ENCODE measurements around the gene IL1A. TPM values are rescaled to one million over a fixed set of nuclear protein-coding genes. Genes with fewer than 3 reads are reported as not detected.

The IL1A gene
- total and polyA plus RNA-seq, 2 donors (not counting 3 experiments of a cell fraction or from before 2014, with no cell fraction given), result 0.29 to 1.4 TPM

GRCh38 chr2:112803691-112804521, 19.6 kb upstream of the IL1A start:
- H3K9me3 ChIP-seq (replicated peaks; ENCODE audit: control insufficient read depth, insufficient read depth, low read length), result no peaks in the 10 kb centered on the region
- H3K4me3 ChIP-seq (replicated peaks in 1 of 3; ENCODE audit: insufficient read depth in 1 of 3, low read depth in 1 of 3, low read length in 3 of 3), result no peak overlapping the region
- H3K36me3 ChIP-seq (ENCODE audit: control insufficient read depth in 2 of 2, extremely low read depth in 1 of 2, insufficient read depth in 2 of 2, low read length in 2 of 2), result no peaks in the 10 kb centered on the region
- no peaks in the 10 kb centered on the region for H3K9me1 ChIP-seq (replicated peaks; ENCODE audit: control insufficient read depth, extremely low read depth, insufficient read depth, low read length)
- dilution Hi-C loops (cut with MboI; ENCODE audit: extremely low pct_ligation_motif_present, low sequenced_read_pairs) (no loop called here), intact Hi-C loops (cut with micrococcal nuclease) (no loop called here)
- ChIA-PET POLR2A (interaction anchor here (0.6 kb wide), 1 partner anchor 8 kb away, joined by 5 read pairs; no protein-coding TSS in a partner anchor), CTCF (interaction anchor here (0.6 kb wide), 1 partner anchor 12 kb away, joined by 3 read pairs; no protein-coding TSS in a partner anchor)
- DNase-seq (ENCODE audit: low read depth, low spot score) (no peak), FAIRE-seq (no peak)
- no peaks in the 10 kb centered on the region for H3K4me1 ChIP-seq (ENCODE audit: control insufficient read depth, extremely low read depth, insufficient read depth, low read length)
- TF ChIP-seq EZH2 (IDR thresholded peaks at IDR 0.05; ENCODE audit: borderline replicate concordance, low read depth, low read length, severe bottlenecking) (no peak), CTCF (IDR thresholded peaks at IDR 0.05; ENCODE audit: extremely low read depth in 1 of 2, insufficient read depth in 1 of 2, low read depth in 1 of 2, low read length in 2 of 2) (no peak), POLR2A (IDR thresholded peaks at IDR 0.05; ENCODE audit: low read depth, low read length) (no peak), JUN (IDR thresholded peaks at IDR 0.05; ENCODE audit: borderline replicate concordance, insufficient read depth, insufficient read length, low read depth) (no peak), POLR2AphosphoS5 (IDR thresholded peaks at IDR 0.05; ENCODE audit: insufficient read depth, low read depth, low read length) (no peak), MAX (IDR thresholded peaks at IDR 0.05; ENCODE audit: insufficient read depth, insufficient read length) (no peak)
- no TSS peak for BruUV-seq (replicated peaks)
- H4K20me1 ChIP-seq (replicated peaks; ENCODE audit: control insufficient read depth, extremely low read depth, insufficient read depth, low read length), result no peaks in the 10 kb centered on the region
- H3K4me2 ChIP-seq (ENCODE audit: insufficient read depth, low read length), result no peak overlapping the region
- no peak overlapping the region for H2AFZ ChIP-seq (ENCODE audit: low read depth, low read length)
- no peaks in the 10 kb centered on the region for H3K27me3 ChIP-seq (ENCODE audit: control insufficient read depth in 2 of 2, insufficient read depth in 2 of 2, low read length in 2 of 2)
- no peak overlapping the region for H3K27ac ChIP-seq (ENCODE audit: insufficient read depth, low read depth, low read length)
- no peak overlapping the region for H3K9ac ChIP-seq (replicated peaks; ENCODE audit: extremely low read depth, insufficient read depth, low read length)
- H3K79me2 ChIP-seq (ENCODE audit: control insufficient read depth, insufficient read depth, low read length), result no peaks in the 10 kb centered on the region

Measured in endothelial cell of umbilical vein (primary cell).